HG02938 (cell line): Measurements from ENCODE around the gene HSFX3.
"Not testable (repeated sequence)": the region's sequence is repeated elsewhere in the genome, so short reads cannot be mapped to it uniquely, and the experiment has no call there.

ENCODE experiments used
- ATAC-seq: cut with Tn5 transposase; IDR thresholded peaks from one replicate; pipeline ENCODE4 v1.9.1; 2021; ENCODE audit warnings: mild to moderate bottlenecking, moderate library complexity; ENCODE audit not compliant: unreplicated experiment

Gene HSFX3, protein sequence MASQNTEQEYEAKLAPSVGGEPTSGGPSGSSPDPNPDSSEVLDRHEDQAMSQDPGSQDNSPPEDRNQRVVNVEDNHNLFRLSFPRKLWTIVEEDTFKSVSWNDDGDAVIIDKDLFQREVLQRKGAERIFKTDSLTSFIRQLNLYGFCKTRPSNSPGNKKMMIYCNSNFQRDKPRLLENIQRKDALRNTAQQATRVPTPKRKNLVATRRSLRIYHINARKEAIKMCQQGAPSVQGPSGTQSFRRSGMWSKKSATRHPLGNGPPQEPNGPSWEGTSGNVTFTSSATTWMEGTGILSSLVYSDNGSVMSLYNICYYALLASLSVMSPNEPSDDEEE

DNA sequence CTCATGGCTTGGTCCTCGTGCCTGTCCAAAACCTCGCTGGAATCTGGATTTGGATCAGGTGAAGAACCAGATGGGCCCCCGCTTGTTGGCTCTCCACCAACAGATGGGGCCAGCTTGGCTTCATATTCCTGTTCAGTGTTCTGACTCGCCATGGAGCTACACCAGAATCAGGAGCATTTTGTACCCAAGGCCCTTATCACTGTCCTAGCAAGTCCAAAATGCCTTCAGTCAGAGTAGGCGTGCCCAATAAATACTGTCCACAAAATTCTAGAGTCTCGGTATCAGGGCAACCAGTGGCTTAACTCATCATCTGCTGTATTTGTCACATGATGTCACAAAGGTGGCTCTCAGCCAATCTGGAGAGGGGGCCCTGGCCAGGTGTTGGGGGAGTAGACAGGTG, at the start of gene HSFX3:
Gene HSFX3, minus strand, starts transcription at position 224 of the 400 bp plus-strand sequence. Its CDS starts 72 bp downstream, at position 152.
- ATAC-seq, result not testable (repeated sequence)

DNA sequence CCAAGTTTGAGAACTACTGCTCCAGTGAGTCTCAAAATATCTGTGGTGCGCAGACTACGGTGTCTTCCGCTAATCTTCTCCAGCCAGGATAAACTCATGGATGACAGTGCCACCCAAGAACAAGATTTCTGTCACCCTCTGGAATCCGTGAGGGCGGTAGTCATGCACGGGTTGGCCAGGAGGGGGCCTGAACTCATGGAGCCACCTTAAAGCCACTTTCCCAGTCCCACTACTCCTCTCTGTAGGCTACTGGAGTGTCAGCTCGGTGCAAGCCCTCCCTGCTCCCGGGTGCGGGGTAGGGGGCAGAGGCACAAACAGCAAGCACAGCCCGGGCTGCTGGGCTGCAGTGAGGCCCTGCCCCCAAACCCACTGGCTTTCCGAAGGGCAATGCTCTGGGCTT, 48.9 kb upstream of the HSFX3 start:
- ATAC-seq, result not testable (repeated sequence)

DNA sequence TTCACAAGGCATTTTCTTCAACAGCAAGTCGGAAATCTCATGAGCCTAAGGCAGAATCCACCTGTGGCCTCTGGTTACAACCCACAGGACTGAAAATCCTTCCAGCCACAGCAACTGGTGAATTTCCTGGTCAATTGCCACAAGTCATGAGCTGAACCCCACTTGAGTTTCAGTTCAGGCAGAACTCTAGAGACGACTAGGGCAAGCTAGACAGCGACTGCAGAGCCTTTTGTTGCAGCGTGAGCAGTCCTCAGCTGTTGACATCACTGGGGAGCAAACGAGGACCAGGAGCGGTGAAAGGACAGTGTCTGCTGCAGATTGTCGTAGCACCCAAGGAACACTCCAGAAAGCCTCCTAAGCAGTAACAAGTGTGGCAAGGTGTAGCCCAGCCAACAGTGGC, 46.2 kb upstream of the HSFX3 start:
- not testable (repeated sequence) for ATAC-seq

DNA sequence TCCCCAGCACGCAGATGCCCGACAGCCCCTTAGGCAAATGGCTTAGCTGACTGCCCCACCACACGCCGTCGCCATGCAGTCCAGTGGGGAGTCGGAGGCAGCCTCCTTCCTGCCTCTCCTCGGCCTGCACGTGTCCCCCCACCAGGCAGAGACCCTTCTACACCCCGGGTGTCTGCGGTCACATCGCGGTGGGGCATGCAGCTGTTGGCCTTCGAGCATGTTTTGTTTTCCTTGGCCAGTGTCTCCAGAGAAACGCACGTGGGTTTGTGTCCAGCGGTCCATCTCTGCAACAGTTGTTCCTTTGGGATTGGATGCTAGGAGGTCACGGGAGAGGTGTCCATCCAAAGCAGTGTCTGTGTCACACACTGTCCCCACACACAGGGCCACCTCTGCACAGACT, 45.5 kb upstream of the HSFX3 start, which contains the start of gene HSFX2:
Gene HSFX2, minus strand, starts transcription at position 101 of the 400 bp plus-strand sequence. CDS start 614 bp downstream, outside the sequence.
- ATAC-seq, result not testable (repeated sequence)

DNA sequence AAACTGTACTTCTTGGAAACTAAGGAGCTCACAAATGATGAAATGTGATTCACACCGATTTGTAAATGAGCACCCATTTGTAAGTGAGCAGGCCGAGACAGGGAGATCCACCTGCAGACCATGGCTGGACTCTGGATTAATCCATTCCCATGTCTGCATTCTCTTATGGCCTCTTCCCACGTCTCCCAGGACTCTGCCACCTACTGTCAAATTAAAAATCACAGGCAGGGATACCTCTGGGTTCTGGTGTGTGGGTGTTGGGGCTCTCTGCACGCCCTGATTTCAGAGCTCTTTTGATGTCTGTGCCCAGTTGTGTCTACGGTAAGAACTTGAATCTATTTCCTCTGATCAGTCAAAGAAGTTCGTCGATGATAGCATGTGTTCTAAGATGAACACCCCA, 41.3 kb upstream of the HSFX3 start:
- ATAC-seq, result not testable (repeated sequence)

DNA sequence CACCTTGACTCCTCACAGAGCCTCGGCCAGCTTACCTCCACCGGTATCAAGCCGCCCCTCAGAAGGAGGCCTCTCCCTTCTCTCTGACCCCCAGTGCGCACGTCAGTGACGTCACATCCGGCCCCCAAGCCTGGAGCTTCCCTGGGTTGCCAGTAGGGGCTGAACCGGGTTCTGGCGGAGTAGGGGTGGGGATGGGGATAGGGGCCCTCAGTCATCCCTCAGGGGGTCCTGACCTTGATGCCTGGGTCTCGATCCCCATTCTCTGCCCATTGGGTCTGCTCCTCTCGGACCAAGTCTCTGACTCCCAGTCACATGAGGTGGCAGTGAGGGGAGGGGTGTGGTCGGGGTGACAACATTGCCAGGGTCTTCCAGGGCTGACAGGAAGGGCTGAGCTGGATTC, 37.6 kb upstream of the HSFX3 start, which contains the start of gene MAGEA9B:
Gene MAGEA9B, minus strand, starts transcription at position 101 of the 400 bp plus-strand sequence. CDS start 4,280 bp downstream, outside the sequence.
- ATAC-seq, result not testable (repeated sequence)

DNA sequence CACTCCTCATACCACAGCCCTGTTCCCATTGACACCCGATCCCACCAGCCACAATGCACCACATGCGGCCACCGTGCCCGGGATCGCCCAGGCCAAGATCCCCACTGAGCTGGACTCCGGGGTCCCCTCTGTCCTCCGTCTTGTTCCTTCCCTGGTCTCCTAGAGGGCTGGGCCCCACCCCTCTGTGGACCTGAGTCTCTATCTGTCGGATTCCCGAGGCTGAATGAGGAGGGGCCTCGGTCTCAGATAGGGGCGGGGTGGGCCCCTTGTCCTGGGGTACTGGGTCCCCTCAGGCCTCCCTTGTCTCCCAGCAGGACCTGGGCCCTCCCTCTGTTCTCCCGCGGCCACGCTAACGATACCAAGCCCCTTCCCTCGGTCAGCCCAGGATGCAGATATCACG, 35.9 kb upstream of the HSFX3 start:
- ATAC-seq, result not testable (repeated sequence)

DNA sequence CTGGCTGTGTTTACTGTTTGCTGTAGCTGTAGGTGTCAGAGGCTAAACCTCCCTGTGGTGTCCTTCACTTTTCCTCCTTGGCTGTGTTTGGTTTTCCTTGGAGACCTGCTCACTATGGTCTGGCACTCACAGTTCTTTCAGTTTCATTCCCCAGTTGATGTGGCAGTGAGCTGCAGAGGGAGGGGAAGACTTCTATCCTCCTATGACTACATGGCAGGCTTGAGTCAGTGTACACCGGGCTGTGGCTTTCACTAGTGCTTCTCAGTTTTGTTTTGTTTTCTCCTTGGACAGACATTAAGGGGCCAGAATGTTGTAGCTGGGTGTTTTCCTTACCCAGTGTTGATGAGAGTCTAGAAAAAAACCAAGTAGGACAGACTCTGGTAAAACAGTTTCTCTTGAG, 23.7 kb upstream of the HSFX3 start:
- peak; percentile 100 for ATAC-seq

DNA sequence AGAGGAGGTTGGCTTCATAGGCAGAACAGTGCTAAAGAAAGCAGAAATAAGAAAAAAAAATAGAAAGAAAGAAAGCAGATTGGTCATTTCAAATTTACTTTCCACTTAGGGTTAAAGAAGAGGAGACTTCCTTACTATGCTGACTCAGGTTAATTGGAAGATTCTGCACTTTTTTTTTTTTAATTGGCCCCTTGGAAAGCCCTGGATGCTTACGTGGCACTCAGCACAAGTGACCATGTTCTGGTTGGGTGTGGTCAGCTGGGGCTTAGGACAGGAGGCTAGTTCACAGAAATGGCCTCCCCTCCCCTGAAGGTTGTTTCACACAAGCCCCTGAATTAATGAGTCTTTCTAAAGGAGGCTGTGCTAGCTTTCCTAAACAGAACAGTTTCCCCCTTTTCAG, 23.0 kb upstream of the HSFX3 start:
- no peak for ATAC-seq

DNA sequence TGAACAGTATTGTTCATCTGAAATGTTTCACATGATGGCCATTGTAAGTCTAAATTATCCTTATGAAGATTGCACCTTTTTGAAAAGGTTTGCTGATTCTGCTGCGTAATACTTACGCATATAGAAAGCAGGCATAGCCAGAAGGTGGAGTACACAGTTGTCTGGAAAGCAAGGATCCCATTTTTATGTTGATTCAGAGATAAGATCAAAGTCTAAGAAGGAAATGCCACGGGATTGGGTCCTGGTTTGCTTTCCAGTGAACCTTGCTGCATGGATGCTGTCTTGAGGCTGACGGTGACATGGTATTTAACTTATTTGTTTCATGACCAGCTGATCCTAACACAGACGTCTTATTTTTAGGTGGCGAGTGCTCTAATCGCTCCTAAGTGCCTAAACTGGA, 22.0 kb upstream of the HSFX3 start:
- no peak for ATAC-seq

DNA sequence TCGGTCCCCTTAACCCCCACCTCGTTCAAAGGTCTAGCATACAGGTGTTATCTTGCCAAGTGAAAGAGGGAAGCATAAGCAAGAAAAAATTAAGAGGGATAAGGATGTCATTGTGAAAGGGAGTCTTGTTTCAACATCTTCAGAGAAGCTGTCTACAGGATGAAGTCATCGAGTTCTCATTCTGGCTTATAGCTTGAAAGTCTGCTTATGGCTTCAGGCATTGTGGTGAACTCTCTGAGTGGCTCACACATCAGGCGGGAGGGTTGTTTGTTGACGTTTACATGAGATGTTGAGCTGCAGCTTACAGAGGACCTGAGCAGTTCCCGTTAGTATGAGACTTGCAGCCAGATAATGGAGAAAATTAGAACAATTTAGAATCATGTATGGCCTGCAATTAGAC, 20.9 kb upstream of the HSFX3 start:
- ATAC-seq, result no peak

DNA sequence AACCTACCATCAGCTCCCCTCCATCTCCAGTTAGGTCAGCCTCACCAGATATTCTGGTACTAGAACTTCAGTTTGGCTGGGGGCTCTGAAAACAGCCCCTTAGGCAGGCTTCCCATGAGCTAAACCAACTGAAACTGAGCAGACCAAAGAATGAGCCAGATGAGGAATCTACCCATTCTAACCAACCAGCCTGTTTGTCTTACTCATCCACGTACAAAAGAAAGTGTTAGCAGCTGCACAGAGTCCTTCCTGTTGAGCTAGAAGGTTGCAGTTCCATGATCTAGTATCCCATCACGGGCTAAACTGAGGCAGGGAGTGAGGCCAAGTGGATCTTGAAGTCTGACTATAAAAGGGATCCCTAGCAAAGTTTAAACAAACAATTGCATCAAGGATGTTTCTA, 20.0 kb upstream of the HSFX3 start:
- no peak for ATAC-seq

DNA sequence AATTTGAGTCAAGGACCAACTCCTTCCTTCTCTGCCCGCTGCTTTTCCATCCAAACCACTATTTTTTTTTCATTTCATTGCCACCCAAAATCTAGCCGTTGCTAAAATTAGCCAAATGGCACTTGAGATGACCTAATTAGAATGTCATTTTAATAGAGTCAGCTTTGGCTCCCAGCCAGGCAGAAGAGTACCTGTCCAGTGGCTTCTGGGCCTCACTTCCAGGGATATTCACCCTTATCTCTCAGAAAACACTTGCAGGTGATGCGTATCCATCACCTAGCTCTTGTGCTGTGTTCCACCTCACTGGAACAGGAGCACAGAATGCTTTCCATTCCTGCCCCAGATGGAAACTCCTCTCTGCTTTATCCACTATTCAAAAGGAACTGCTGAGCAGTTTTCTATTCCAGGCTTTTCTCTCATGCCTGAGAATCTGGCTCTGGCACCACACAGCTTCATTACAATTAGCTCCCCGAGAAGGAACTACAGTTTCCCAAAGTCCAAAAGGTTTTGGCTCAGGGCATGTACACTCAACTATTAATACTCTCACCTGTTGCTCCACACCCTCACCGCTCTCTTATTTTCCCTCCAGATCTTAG, 19.1 kb upstream of the HSFX3 start:
- ATAC-seq, result no peak

DNA sequence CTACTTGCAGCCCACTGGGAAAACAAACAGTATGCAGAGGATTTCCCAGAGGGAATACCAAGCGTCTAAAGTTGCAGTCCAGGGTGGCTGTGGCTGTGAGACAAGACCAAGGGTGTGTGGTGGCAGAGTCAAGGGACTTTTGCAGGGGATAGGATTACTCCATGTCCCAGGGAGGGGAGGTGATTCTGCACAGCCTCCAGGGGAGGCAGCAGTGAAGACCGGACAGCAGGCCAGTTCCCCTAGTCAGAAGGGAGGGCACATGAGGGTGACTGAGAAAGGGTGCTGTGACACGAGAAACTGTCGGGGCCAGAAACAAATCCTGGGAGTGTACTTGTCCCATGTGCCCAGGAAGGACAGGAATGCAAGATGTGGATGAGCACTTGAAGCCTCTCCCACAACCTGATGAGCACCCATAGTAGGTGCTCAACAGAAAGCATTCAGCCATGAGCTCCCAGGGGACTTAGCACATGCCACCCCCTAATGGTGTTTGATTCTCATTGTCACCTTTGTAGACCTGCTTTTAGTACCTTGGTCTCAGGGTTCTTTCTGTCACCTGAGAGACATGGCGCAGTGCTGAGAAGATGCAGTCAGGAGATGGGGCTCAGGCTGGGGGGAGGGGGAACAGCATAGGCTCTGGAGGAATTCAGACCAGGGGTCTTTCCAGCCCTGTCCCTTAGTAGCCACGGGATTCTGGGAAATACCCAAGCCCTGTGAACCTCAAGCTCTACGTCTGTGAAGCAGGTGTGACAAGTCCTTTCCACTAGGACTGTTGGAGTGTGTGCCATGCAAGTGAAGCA, 18.1 kb upstream of the HSFX3 start:
- no peak for ATAC-seq

DNA sequence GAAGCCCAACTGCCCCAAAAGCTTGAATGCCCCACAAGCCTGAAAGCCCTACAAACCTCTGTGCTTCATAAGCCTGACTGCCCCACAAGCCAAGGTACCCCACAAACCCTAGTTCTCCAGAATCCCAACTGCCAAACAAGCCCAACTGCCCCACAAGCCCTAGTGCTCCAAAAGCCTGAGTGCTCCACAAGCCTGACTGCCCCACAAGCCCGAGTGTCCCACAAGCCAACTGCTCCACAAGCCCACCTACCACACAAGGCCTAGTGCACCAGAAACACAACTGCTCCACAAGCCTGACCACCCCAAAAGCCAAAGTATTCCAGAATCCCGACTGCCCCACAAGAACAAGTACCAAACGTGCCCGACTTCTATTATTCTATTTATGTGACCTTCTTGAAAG, 13.6 kb upstream of the HSFX3 start:
- ATAC-seq, result no peak

DNA sequence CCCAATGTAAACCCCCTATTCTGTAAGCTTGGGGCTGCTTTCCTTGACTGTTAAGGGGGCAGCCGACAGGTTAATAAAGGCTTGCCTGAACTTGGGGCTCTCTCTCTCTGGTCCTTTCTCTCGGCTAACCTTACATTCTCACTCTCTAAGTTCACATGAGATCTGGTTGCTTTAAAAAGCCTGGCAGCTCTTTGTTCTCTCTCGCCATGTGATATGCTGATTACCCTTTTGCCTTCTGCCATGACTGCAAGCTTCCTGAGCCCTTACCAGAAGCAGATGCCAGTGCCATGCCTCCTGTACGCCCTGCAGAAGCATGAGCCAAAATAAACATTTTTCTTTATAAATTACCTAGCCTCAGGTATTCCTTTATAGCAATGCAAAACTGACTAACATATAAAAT, 5.5 kb upstream of the HSFX3 start:
- ATAC-seq, result not testable (repeated sequence)

DNA sequence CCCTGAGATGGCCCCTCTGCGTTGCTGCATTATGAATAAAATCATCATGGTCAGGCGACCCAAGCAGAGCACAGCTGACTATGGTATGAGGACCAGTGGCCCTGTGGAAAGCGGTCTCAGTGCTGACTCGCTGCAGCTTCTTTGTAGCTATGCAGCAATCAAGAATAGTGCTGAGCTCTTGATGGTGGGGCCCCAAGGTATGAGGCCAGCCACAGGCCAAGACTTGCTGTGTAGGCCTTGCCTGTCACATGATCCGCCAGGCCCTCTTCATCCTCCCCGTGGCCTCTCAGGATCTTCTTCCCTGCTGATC, 2.2 kb upstream of the HSFX3 start:
- not testable (repeated sequence) for ATAC-seq

DNA sequence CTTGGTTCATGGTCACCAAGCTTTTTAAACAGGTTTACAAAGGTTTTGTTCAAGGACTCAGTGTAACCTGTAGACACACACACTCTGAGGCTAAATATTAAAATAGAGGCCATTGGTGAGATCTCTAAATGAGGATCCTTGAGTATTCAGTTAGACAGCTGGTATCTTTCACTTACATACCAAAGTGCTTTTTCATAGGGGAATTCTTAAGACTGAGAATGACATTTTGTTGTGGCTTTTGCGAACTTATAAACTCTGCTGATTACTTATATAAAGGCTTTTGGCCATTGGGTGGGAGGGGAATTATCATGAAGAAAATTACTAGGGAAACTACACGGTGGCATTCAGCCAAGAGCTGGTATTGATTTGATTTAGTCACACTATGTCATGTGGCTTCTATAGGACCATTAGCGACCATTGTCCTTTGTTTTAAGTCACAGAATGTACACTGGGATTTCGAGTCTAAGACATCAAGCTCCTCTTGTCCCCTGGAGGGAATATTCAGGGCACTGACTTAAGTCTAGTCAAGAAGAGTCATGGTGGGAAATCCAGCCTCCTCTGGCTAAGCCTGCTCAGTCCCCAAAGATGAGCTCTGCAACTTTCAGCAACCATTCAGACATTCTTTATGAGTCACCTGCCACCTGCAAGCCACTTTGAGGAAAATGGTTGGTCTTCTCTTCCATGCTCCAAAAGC, 1.7 kb upstream of the HSFX3 start:
- ATAC-seq, result not testable (repeated sequence)

DNA sequence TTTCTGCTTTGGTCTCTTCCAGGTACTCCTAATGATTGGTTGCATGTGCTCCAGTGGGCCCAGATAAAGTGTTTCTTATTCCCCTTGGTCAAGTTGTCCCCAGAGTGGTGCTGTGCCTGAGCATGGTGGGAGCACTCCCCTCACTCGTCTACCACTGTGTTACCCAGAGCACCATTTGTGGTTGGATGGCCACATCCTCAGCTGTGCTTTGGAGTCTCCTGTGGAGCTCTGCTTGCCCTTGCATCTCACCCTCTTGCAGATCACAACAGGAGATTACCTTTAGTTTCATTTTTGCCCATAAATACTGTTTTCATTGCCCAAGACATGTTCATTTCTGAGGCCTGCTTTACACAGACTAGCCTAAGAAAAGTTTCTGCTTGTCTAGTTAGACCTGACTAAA, 730 bp upstream of the HSFX3 start:
- ATAC-seq, result not testable (repeated sequence)

DNA sequence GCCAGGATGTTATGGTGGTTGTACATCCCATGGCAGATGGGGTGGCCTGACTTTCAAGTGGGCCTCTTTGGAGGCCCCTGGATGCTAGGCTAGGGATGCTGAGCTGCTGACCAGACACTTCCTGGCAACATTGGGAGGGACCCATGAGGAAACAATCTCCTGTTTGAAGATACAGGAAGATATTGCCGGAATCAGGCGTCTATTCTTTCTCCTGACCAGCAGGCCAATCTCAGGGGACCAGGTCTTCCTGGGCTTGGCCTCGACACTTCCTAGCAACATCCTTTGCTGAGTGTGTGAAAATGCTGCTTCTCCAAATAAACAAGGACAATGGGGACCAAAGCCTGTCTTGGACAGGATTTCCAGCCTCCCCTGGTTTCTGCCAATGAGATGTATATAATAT, 1.9 kb downstream of the HSFX3 start:
- ATAC-seq, result not testable (repeated sequence)

DNA sequence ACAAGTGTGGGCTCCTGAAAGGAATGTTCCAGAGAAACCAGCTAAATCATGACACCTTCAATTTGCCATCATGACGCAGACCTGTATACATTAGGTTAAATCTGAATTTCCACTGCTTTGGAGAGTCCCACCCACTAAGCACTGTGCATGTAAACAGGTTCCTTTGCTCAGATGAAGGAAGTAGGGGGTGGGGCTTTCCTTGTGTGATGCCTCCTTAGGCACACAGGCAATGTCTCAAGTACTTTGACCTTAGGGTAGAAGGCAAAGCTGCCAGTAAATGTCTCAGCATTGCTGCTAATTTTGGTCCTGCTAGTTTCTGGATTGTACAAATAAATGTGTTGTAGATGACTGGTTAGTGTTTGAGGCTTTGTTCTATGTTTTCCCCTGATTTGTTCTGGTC, 2.8 kb downstream of the HSFX3 start:
- ATAC-seq, result not testable (repeated sequence)
